GM18508 (cell line): ENCODE measurements around the gene PRKG1.

Experiments
- ATAC-seq: cut with Tn5 transposase; IDR thresholded peaks from one replicate; pipeline ENCODE4 v1.9.1; 2021; ENCODE audit warnings: moderate number of reproducible peaks; ENCODE audit not compliant: insufficient read depth, unreplicated experiment

The PRKG1 gene

DNA sequence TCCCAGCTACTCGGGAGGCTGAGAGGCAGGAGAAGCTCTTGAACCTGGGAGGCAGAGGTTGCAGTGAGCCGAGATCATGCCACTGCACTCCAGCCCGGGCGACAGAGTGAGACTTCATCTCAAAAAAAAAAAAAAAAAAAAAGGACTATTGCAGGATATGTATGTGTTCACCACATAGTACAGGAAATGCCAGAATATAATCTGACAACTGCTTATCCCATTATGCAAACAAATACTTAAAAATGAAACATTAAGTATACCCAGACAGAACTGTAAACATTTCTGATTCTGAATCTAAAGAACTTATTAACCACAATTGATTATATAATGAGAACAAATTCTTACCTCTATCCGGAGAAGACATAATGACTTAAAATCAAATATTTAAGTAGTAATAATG, 1258.5 kb downstream of the PRKG1 start:
- ATAC-seq, result no peak

DNA sequence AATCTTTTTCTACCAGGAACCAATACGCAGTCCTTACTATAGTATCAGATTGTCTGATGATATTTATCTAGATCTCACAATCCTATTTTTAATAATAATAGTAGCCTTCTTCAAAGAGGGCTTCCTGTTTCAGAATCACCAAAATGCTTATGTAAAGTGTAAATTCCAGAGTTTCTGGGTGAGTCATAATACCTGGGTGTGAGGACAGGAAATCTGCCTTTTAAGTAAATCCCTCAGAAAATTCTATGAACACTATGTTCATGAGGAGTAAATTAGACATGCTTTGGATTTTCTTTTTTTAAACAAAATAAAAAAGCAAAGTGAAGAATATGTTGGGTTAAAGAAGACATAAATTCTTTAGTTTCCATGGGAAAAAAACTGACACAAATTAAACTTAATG, 1260.3 kb downstream of the PRKG1 start:
- no peak for ATAC-seq

DNA sequence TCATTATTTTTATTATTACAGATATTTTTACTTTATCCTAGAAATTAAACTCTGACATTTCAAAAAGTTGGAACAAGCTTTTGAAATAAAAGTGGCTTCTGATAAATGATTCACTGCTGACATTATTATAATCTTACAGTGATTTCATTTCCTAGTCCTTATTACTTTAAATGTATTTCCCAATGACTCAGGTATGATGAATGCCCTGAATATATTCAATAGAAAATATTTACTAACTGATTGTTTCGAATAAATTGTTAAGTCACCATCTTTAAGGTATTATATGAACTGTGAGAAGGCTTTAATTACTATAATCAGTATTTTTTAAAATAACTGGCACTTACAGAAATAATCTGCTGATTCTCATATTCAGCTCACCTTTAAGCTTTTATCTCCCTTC, 1261.4 kb downstream of the PRKG1 start:
- ATAC-seq, result no peak

DNA sequence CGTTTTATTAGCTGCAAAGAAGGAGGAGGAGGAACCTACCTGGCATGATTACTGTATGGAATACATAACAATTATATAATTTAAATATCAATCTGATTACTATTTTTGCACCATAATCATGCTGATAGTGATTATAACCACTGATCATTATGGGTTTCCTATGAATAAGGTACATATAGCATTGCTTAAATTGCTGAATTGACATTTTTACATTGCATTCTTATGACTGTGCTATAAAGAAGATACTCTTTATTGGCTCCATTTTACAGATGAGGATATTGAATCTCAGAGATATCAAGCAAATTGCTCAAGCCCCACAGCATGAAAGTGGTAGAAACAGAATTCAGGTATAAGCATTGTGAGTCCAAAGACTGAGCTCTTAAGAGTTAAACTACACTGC, 1262.9 kb downstream of the PRKG1 start:
- ATAC-seq, result no peak

DNA sequence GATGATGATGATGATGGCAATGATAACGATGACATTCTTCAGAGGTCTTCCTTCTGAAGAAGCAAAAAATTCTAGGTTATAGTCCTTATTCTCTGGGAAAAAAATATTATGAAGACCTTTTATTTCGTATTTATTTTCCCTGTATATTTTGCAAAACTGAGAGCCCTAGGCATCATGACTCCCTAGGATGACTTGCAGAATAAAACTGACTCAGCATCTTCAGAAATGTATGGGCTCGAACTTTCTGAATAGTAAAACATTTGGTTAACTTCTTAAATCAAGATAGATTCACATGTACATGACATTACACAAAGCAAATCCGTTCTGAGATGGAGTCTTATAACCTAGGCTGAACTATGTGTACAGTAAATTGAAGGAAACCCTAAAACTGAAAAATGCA, 1269.2 kb downstream of the PRKG1 start:
- no peak for ATAC-seq

DNA sequence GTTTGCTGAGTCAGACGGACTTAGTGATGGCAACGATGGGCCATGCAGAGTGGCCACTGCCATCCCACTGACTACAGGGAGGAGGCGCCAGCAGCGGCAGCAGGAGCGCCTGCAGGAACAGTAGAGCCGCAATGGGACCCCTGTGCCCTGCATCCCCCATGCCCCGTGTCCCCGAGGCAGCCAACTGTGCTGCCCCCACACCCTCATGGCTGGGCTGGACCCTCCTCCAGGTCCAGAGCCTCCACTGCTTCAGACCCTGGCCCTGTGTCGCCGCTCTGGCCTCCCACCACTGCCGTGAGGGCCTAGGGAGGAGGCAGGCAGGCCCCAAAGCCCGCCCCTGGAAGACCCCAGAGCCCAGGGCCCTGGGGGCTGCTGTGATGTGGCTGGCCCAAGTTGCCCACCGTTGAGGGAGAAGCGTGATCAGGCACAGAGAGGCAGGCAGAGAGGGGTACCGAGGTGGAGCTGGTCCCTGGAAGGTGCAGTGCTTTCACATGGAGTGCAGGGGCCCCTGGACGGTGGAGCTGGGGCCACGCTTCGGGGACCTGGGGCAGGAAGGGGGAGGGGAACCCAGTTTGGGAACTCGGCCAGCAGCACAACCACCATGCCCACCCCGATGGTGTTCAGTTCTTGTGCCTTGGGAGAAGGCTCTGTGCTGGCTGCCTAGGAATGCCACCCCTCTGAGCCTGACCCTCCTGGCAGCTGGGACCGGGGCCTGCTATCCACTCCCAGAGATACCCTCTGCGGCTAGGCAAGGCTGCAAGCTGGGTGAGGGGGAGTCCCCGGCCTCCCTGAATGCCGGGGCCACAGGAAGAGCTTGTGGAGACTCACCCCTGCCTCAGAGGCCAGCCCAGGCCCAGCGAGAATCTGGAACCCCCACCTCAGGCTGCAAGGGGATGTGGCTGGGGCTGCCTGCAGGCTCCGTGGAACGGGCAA, 1272.4 kb downstream of the PRKG1 start:
- ATAC-seq, result no peak

DNA sequence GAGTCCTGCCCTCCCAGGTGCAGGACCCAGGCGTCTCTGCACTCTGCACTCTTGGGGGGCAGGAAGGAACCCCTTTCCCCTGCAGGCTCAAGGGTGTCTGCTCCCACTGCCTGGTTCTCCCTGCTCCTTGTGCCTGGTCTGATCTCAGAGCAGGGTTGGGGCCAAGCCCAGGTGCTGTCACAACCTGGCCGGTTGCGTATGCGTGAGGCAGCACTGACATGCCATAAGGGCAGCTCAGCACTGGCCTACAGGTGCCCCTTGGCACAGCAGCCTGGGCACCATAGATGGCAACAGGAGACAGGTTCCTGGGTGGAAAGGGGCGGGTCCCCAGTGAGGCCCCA, 1273.0 kb downstream of the PRKG1 start:
- no peak for ATAC-seq
